ENCODE measurements around the gene TTC21A.

DNA sequence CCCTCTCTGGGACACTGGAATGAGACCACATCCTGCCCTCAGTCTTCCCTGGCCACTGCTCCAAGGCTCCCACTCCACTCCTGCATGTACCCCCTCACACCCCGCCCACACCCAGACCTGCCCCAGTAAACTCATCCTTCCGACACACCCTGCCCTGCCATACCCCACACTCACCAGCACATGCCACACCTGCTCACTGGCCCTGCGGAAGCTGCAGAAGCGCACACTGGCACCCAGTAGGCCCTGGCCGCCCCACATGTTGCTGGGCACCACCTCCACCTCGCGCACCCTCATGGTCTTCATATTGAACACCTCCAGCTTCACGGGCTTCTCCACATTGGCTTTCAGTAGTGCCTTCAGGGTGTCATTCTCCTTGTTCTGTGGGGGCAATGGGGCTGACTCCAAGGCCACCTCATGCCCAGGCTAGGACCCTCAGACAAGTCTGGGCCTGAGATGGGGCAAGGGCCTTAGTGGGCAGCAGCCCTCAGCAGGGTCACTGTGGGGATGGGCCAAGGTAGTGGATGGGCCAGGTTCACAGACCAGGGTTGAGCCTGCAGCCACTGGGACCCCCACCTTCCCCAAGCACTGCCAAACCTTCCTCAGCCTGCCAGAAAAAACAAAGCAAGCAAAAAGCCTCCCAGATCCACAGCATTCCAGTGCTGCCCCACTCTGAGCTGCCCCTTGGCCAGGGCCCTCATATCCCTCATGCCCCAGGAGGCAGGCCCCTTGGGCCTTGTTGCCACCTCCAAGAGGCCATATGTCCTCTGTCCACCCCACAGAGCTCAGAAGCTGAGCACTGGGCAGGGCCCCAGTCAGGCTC, 4.8 kb upstream of the TTC21A start:
- no peak for TF ChIP-seq POLR2A (IDR thresholded peaks at IDR 0.05; ENCODE audit: low read depth, low read length)
- TF ChIP-seq CTCF (IDR thresholded peaks at IDR 0.05 in 2 of 3, conservative IDR thresholded peaks at IDR 0.05 in 1 of 3; ENCODE audit: control insufficient read depth in 2 of 3, extremely low read depth in 1 of 3, insufficient read depth in 1 of 3, low read depth in 3 of 3, low read length in 3 of 3) = no peak
- TF ChIP-seq ZZZ3 (IDR thresholded peaks at IDR 0.05; ENCODE audit: control insufficient read depth, insufficient read length, low read depth) = no peak
- no peak for TF ChIP-seq CHD1 (IDR thresholded peaks at IDR 0.05; ENCODE audit: low read depth, low read length)
